SK-N-MC (cell line): ENCODE data around the gene PCIF1.

ENCODE experiments used
- DNase-seq: peaks from one replicate; pipeline ENCODE4 v3.0.0-alpha.2; 2011; ENCODE audit warnings: low read depth, low spot score
- H3K27ac ChIP-seq: fragments of 200-600 bp; sonication (generic); 2 replicates; pipeline ENCODE4 v1.5.1; 2016; ENCODE audit warnings: mixed run types
- H3K36me3 ChIP-seq: fragments of 200-600 bp; sonication (generic); 2 replicates; pipeline ENCODE4 v1.6.1; 2017; ENCODE audit warnings: antibody characterized with exemption, low read length, mixed read lengths; ENCODE audit not compliant: insufficient read depth
- H3K4me3 ChIP-seq: fragments of 200-600 bp; sonication (generic); 2 replicates; pipeline ENCODE4 v1.5.1; 2016
- H3K9ac ChIP-seq: fragments of 200-600 bp; sonication (generic); 2 replicates; pipeline ENCODE4 v1.8.0; 2017; ENCODE audit warnings: mixed run types, mixed read lengths; ENCODE audit not compliant: insufficient read length
- H3K9me3 ChIP-seq: fragments of 200-600 bp; sonication (generic); 2 replicates; pipeline ENCODE4 v1.6.1; 2017; ENCODE audit warnings: low read depth, mild to moderate bottlenecking, antibody characterized with exemption, low read length, moderate library complexity, mixed read lengths
- EZH2 ChIP-seq: fragments of 200-600 bp; sonication (generic); IDR thresholded peaks from one replicate; pipeline ENCODE4 v1.6.1; 2017; ENCODE audit warnings: antibody characterized with exemption
- FOXP2 ChIP-seq: optimal IDR thresholded peaks from 2 replicates; pipeline ENCODE3; 2011; ENCODE audit warnings: mild to moderate bottlenecking, moderate library complexity; ENCODE audit not compliant: insufficient read depth; ENCODE audit errors: extremely low read length, control extremely low read depth
- POLR2AphosphoS5 ChIP-seq: IDR thresholded peaks from 2 replicates; pipeline ENCODE4 v1.6.1; 2012; ENCODE audit warnings: mild to moderate bottlenecking, low read depth, low read length, borderline replicate concordance

PCIF1 gene

GRCh38 chr20:45892049-45892825 is 42.2 kb upstream of the PCIF1 start:
- Histone ChIP-seq H3K4me3 (peak overlapping the region; percentile 99), H3K9me3 (no peaks in the 10 kb centered on the region), H3K27ac (no peak overlapping the region), H3K36me3 (peaks cover 2% of the 10 kb centered on the region; the same call in 1 of the 2 replicates), H3K9ac (peak overlapping the region; percentile 93)
- TF ChIP-seq POLR2AphosphoS5 (no peak), FOXP2 (no peak)
- DNase-seq, result no peak

DNA sequence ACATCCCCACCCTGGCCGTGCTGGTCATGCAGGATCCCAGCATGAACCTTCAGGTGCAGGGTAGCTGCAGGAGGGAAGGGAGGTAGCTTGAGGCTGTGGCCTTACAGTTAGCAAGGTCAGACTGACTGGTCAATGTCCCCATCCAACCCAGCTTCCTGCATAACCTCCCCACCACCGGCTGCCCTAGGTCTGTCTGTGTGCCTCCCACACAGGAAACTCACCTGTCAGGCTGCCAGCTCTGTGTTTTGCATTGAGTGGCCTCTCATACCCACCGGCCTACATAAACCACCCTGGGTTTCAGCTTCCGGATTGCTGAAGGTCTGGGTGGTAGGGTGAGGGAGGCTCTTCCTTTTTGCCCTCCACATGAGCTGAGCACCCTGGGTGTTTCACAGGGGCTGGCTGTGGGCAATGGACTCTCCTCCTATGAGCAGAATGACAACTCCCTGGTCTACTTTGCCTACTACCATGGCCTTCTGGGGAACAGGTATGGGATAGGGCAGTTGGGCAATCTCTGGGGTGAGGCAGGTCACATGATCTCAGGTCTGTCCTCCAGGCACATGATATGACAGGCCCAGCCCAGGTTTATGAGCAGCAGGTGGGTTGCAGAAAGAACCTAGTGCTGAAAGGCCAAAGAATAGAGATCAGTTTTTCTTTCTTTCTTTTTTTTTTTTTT is 41.5 kb upstream of the PCIF1 start:
- no peaks in the 10 kb centered on the region for H3K9me3 ChIP-seq
- no peak overlapping the region for H3K4me3 ChIP-seq
- H3K9ac ChIP-seq, result no peak overlapping the region
- no peak for DNase-seq
- TF ChIP-seq FOXP2, result no peak
- TF ChIP-seq POLR2AphosphoS5, result no peak; the same call in 1 of the 2 replicates
- no peak for TF ChIP-seq EZH2
- no peak overlapping the region for H3K27ac ChIP-seq
- H3K36me3 ChIP-seq, result peaks cover 10% of the 10 kb centered on the region; the same call in 1 of the 2 replicates

- no peak for DNase-seq
- H3K9me3 ChIP-seq, result no peaks in the 10 kb centered on the region
- H3K9ac ChIP-seq, result no peak overlapping the region
- H3K27ac ChIP-seq, result no peak overlapping the region
- no peak overlapping the region for H3K4me3 ChIP-seq
- no peak for TF ChIP-seq EZH2
- no peak for TF ChIP-seq POLR2AphosphoS5
- TF ChIP-seq FOXP2, result no peak
- H3K36me3 ChIP-seq, result peaks cover 10% of the 10 kb centered on the region; the same call in 1 of the 2 replicates
These were observed 40.7 kb upstream of the PCIF1 start for GRCh38 chr20:45893831-45894230.

- no peak for DNase-seq
- Histone ChIP-seq H3K4me3 (no peak overlapping the region), H3K9ac (no peak overlapping the region), H3K27ac (no peak overlapping the region), H3K36me3 (peaks cover 10% of the 10 kb centered on the region; the same call in 1 of the 2 replicates), H3K9me3 (no peaks in the 10 kb centered on the region)
- no peak for TF ChIP-seq FOXP2
- no peak for TF ChIP-seq EZH2
- no peak for TF ChIP-seq POLR2AphosphoS5
These were observed 39.7 kb upstream of the PCIF1 start for GRCh38 chr20:45894797-45895196.

DNA sequence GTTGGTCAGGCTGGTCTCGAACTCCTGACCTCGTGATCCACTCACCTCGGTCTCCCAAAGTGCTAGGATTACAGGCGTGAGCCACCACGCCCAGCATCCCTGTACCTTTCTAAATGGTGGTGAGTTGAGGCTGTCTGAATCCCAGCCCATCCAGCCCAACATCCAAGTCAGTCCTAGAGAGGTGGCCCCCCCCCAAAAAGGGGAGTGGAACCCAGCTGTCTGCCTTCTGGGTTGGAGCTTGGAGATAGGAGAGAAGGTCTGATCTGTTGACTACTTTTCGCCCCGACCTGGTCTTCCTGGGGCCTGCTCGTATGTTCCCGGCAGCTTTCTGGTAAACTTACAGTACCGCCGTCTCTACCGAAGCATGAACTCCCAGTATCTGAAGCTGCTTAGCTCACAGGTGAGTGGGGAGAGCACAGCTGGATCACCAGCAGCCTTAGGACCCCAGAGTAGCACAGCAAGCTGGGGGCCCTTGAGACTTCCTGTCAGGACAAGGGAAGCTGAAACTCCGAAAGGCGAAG is 37.8 kb upstream of the PCIF1 start:
- H3K9ac ChIP-seq, result no peak overlapping the region
- peaks cover 16% of the 10 kb centered on the region; the same call in 1 of the 2 replicates for H3K36me3 ChIP-seq
- no peak for DNase-seq
- H3K27ac ChIP-seq, result no peak overlapping the region
- no peaks in the 10 kb centered on the region for H3K9me3 ChIP-seq
- no peak overlapping the region for H3K4me3 ChIP-seq
- TF ChIP-seq POLR2AphosphoS5 (no peak), EZH2 (no peak), FOXP2 (no peak)

DNA sequence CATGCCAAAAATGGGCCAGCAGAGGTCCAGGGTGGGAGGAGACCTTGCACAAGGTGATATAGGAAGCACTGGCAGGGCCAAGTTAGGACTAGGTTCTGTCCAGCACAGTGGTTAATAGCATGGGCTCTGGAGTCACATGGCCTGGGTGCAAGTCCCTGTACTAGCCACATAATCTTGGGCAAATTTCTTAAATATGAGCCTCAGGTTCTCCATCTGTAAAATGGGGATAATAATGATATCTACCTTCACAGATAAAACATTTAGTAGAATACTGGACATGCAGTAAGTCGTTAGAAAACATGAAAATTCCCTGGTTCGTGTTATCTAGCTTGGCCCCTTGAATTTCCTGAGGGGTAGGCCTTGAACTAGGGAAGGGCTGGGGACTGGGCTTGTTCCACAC is 37.2 kb upstream of the PCIF1 start:
- H3K9me3 ChIP-seq, result no peaks in the 10 kb centered on the region
- H3K27ac ChIP-seq, result no peak overlapping the region
- no peak for TF ChIP-seq POLR2AphosphoS5
- no peak for TF ChIP-seq EZH2
- no peak overlapping the region for H3K9ac ChIP-seq
- peaks cover 21% of the 10 kb centered on the region; the same call in 1 of the 2 replicates for H3K36me3 ChIP-seq
- H3K4me3 ChIP-seq, result no peak overlapping the region
- DNase-seq, result no peak

GRCh38 chr20:45897692-45898091 is 36.8 kb upstream of the PCIF1 start:
- no peak overlapping the region for H3K4me3 ChIP-seq
- no peaks in the 10 kb centered on the region for H3K9me3 ChIP-seq
- TF ChIP-seq POLR2AphosphoS5, result no peak
- no peak for TF ChIP-seq FOXP2
- no peak for TF ChIP-seq EZH2
- DNase-seq, result no peak
- no peak overlapping the region for H3K27ac ChIP-seq
- peaks cover 22% of the 10 kb centered on the region; the same call in 1 of the 2 replicates for H3K36me3 ChIP-seq
- H3K9ac ChIP-seq, result no peak overlapping the region

- TF ChIP-seq POLR2AphosphoS5, result no peak
- TF ChIP-seq FOXP2, result no peak
- no peak for TF ChIP-seq EZH2
- no peak for DNase-seq
- peaks cover 22% of the 10 kb centered on the region; the same call in 1 of the 2 replicates for H3K36me3 ChIP-seq
- no peaks in the 10 kb centered on the region for H3K9me3 ChIP-seq
- H3K27ac ChIP-seq, result no peak overlapping the region
- no peak overlapping the region for H3K9ac ChIP-seq
- no peak overlapping the region for H3K4me3 ChIP-seq
These were observed 36.2 kb upstream of the PCIF1 start for GRCh38 chr20:45898285-45898684.
